Muscle layer of colon (tissue), 2 donors: ENCODE measurements around the gene PPDPF.

Experiments
- H3K27ac ChIP-seq: one replicate; pipeline ENCODE4 v1.7.0; 2013; ENCODE audit warnings: low read depth, mild to moderate bottlenecking, low read length, moderate library complexity
- H3K27me3 ChIP-seq, 2 donors: one replicate each; pipeline ENCODE4 v1.7.0; 2013; ENCODE audit warnings: low read length in 2 of 2, mild to moderate bottlenecking in 2 of 2; ENCODE audit not compliant: insufficient read depth in 2 of 2, control insufficient read depth in 1 of 2
- H3K36me3 ChIP-seq: one replicate; pipeline ENCODE4 v1.7.0; 2013; ENCODE audit warnings: mild to moderate bottlenecking, low read length; ENCODE audit not compliant: insufficient read depth
- H3K4me1 ChIP-seq: one replicate; pipeline ENCODE4 v1.7.0; 2013; ENCODE audit warnings: mild to moderate bottlenecking, low read length; ENCODE audit not compliant: insufficient read depth
- H3K4me3 ChIP-seq, 2 donors: one replicate each; pipeline ENCODE4 v1.7.0; 2013; ENCODE audit warnings: low read length in 2 of 2, low read depth in 1 of 2, mild to moderate bottlenecking in 1 of 2, moderate library complexity in 1 of 2
- H3K9ac ChIP-seq: one replicate; pipeline ENCODE4 v1.7.0; 2013; ENCODE audit warnings: low read length
- H3K9me3 ChIP-seq: one replicate; pipeline ENCODE4 v1.7.0; 2013; ENCODE audit warnings: mild to moderate bottlenecking, low read length
- donor health status: abdominal sarcoma.
- donor health status: Adenocarcinoma of cecum.

Gene PPDPF

GRCh38 chr20:63560333-63560805 lies 39.8 kb downstream of the PPDPF start:
- H3K27ac ChIP-seq, result no peak overlapping the region
- peaks cover 15% of the 10 kb centered on the region for H3K36me3 ChIP-seq
- no peak overlapping the region for H3K4me3 ChIP-seq
- H3K27me3 ChIP-seq, result no peaks in the 10 kb centered on the region
- H3K4me1 ChIP-seq, result no peaks in the 10 kb centered on the region
- H3K9me3 ChIP-seq, result no peaks in the 10 kb centered on the region
- no peak overlapping the region for H3K9ac ChIP-seq

GRCh38 chr20:63560856-63561609 lies 40.5 kb downstream of the PPDPF start:
- no peak overlapping the region for H3K27ac ChIP-seq
- no peaks in the 10 kb centered on the region for H3K27me3 ChIP-seq
- no peaks in the 10 kb centered on the region for H3K9me3 ChIP-seq
- no peak overlapping the region for H3K9ac ChIP-seq
- no peaks in the 10 kb centered on the region for H3K4me1 ChIP-seq
- H3K4me3 ChIP-seq, result no peak overlapping the region
- peaks cover 15% of the 10 kb centered on the region for H3K36me3 ChIP-seq

DNA sequence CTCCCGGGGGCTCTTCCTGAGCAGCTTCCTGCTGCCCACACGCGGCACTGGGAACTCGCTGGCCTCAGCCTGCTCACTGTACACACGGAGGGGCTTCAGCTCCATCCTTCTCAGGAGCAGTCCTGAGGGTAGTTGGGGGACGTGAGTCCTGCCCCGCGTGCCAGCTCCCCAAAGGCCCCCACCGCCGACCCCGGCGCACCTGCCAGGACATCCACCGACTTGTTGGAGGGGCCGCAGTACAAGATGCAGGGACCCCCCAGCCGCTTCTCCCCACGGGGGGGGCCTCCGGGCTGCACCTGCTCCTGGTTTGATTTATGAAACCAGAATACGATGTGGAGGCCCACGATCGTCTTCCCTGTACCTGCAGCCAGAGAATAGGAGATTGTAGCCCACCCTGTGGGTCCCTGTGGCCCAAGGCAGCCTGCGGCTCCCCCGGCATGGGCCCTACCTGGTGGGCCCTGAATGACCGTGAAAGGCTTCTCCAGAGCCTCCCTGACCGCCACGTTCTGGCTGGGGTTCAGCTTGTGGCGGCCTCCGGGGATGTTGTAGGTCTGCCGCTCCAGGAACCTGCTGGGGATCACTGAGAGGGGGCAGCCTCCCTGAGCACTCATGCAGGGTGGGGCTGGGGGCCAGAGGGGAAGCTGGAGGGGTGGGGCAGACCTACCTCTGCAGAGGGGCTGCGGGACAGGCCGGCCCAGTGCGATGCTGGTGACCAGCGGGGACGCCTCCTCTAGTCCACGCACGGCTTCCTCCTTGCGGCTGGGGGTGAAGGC lies 41.2 kb downstream of the PPDPF start:
- Histone ChIP-seq H3K36me3 (peaks cover 15% of the 10 kb centered on the region), H3K9ac (no peak overlapping the region), H3K4me1 (no peaks in the 10 kb centered on the region), H3K9me3 (no peaks in the 10 kb centered on the region), H3K27me3 (no peaks in the 10 kb centered on the region), H3K4me3 (no peak overlapping the region), H3K27ac (no peak overlapping the region)

- Histone ChIP-seq H3K4me3 (no peak overlapping the region), H3K27ac (no peak overlapping the region), H3K9ac (no peak overlapping the region), H3K27me3 (no peaks in the 10 kb centered on the region), H3K9me3 (no peaks in the 10 kb centered on the region), H3K4me1 (no peaks in the 10 kb centered on the region), H3K36me3 (peaks cover 15% of the 10 kb centered on the region)
Observed at GRCh38 chr20:63562461-63563224, 42.1 kb downstream of the PPDPF start.

DNA sequence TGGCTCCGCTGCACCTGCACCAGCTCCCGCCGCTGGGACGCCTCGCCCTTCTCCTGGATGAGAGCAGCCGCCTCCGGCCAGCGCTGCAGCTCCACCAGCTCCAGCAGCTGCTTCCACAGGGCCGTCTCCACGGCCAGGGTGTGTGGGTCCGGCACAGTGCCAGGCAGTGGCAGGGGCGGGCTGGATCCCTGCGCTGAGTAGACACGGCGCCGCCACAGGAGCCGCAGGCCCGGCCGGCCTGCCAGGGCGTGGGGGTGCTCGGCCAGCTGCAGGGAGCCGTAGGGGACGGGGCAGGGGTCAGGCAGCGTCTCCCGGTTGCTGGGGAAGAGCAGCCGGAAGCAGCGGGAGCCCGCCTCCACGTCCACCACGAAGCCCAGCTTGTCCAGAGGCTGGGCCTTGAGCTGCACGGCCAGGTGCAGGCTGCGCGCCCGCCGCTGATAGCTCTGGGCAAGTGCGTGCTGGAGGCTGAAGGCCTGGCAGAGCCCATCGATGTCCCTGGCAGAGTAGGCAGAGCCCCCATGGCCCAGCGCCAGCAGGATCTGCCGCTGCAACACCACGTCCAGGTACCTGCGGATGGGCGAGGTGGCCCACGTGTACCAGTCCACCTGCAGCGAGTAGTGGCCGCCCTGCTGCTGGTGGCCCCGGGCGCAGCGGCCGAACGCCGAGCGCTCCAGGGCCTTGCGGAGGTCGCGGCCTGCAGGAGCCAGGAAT lies 42.8 kb downstream of the PPDPF start:
- Histone ChIP-seq H3K4me3 (no peak overlapping the region), H3K27ac (no peak overlapping the region), H3K27me3 (no peaks in the 10 kb centered on the region), H3K9me3 (no peaks in the 10 kb centered on the region), H3K36me3 (peaks cover 15% of the 10 kb centered on the region), H3K4me1 (no peaks in the 10 kb centered on the region), H3K9ac (no peak overlapping the region)

DNA sequence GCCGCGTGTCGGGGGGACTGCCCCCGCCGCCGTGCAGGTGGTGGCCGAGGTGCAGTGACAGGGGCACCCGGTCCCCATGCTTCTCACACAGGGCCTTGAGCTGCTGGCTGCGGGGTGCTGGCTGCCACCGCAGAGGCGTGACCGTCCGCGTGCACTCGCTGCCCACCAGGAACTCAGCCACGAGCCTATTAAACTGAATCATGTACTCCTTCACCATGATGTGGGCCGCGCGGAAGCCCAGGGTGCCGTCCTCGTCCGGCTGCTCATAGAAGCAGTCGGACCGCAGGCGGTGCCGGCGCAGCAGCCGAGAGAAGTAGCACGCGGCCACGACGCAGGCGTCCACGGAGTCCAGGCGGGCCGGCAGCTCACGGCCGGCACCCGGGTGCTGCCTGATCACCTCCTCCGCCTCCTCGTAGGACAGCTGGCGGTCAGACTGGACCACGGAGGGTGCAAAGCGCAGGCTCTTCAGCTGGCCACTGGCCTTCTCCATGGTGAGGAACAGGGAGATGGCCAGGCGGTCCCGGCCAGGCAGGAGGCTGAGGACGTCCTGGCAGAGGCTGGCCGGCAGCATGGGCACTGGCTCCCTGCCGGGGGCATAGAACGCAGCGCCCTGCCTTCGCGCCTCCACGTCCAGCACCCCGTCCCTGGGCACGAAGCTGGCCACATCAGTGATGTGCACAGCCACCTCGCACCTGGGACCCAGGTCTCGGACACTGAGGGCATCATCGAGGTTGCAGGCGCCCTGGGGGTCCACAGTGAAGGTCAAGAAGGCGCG lies 43.7 kb downstream of the PPDPF start:
- H3K27ac ChIP-seq, result no peak overlapping the region
- H3K4me1 ChIP-seq, result no peaks in the 10 kb centered on the region
- H3K36me3 ChIP-seq, result peaks cover 15% of the 10 kb centered on the region
- H3K27me3 ChIP-seq, result no peaks in the 10 kb centered on the region
- no peaks in the 10 kb centered on the region for H3K9me3 ChIP-seq
- H3K9ac ChIP-seq, result no peak overlapping the region
- no peak overlapping the region for H3K4me3 ChIP-seq

GRCh38 chr20:63565021-63565698 lies 44.6 kb downstream of the PPDPF start:
- H3K36me3 ChIP-seq, result peaks cover 15% of the 10 kb centered on the region
- no peaks in the 10 kb centered on the region for H3K4me1 ChIP-seq
- H3K27me3 ChIP-seq, result no peaks in the 10 kb centered on the region

DNA sequence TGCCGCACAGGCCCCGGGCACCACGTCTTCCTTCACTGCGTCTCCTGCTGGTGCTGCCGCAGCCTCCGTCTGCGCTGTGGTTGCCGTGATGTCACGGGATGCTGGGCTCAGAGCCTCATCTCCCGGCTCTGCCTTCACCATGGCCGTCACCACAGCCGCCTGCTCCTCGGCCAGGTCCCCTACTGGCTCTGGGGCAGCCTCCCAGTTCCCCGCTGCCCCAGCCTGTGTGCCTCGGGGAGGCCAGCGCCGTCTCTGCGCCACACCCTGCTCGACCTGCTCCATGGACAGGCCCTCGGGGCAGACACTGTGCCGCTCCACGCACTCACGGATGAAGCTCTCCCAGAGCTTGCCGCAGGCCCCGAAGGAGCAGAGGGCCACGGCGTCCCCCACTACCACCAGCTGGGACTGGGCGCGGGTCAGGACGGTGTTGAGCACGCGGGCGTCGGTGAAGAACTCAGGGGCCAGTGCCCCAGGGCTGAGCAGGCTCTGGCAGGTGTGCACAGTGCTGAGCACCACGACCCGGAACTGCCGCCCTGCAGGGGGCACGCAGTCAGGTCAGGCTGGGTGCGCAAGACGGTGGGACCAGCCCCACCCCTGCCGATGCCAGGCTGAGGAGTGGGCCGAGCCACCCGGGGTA lies 45.3 kb downstream of the PPDPF start:
- H3K4me3 ChIP-seq, result no peak overlapping the region
- H3K36me3 ChIP-seq, result peaks cover 8% of the 10 kb centered on the region
- no peaks in the 10 kb centered on the region for H3K4me1 ChIP-seq
- no peaks in the 10 kb centered on the region for H3K9me3 ChIP-seq
- no peak overlapping the region for H3K27ac ChIP-seq
- H3K9ac ChIP-seq, result no peak overlapping the region
- H3K27me3 ChIP-seq, result no peaks in the 10 kb centered on the region

More at GRCh38 chr20:63565021-63565698, 44.6 kb downstream of the PPDPF start:
- Histone ChIP-seq H3K4me3 (no peak overlapping the region), H3K27ac (no peak overlapping the region), H3K9me3 (no peaks in the 10 kb centered on the region), H3K9ac (no peak overlapping the region)

DNA sequence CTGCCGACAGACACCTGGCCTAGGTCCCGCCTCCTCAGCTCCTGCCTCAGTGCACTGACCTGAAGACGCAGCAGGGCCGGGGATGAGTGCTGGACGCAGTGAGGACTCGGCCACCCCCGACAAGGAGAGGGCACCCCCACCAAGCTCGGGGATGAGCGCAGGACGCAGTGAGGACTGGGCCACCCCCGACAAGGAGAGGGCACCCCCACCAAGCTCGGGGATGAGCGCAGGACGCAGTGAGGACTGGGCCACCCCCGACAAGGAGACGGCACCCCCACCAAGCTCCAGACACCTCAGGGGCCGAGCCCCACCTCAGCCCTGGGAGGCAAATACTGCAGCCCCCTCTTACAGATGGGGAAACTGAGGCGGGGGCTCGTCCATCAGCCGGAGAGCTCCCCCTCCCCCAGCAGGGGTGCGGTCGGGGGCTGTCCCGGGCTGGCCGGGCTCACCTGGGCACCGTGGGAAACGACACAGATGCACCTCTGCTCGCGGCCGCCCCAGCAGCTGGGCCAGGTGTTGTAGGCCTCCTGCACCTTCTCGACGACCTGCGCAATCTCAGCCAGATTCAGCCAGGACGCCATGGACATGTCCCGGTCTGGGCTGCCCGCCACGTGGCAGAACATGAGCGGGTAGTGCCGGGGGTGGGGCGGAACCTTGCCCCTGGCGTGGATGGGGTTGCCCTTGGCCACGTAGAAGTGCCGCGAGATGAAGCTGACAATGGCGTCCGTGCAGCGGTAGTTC lies 46.0 kb downstream of the PPDPF start:
- no peak overlapping the region for H3K4me3 ChIP-seq
- H3K27me3 ChIP-seq, result no peaks in the 10 kb centered on the region
- H3K36me3 ChIP-seq, result peaks cover under 1% of the 10 kb centered on the region
- H3K27ac ChIP-seq, result no peak overlapping the region
- no peaks in the 10 kb centered on the region for H3K4me1 ChIP-seq
- no peak overlapping the region for H3K9ac ChIP-seq
- H3K9me3 ChIP-seq, result no peaks in the 10 kb centered on the region
